ENCODE measurements around the gene PBXIP1.

PBXIP1 gene

GRCh38 chr1:154973344-154974101 lies 17.6 kb upstream of the PBXIP1 start:
- ATAC-seq: peak; percentile 25
- TF ChIP-seq ISL1 (CRISPR knock-in tag; IDR thresholded peaks at IDR 0.05): no peak
- TF ChIP-seq RARB (CRISPR knock-in tag; IDR thresholded peaks at IDR 0.05): no peak
- TF ChIP-seq ZFP3 (CRISPR knock-in tag; IDR thresholded peaks at IDR 0.05): no peak

DNA sequence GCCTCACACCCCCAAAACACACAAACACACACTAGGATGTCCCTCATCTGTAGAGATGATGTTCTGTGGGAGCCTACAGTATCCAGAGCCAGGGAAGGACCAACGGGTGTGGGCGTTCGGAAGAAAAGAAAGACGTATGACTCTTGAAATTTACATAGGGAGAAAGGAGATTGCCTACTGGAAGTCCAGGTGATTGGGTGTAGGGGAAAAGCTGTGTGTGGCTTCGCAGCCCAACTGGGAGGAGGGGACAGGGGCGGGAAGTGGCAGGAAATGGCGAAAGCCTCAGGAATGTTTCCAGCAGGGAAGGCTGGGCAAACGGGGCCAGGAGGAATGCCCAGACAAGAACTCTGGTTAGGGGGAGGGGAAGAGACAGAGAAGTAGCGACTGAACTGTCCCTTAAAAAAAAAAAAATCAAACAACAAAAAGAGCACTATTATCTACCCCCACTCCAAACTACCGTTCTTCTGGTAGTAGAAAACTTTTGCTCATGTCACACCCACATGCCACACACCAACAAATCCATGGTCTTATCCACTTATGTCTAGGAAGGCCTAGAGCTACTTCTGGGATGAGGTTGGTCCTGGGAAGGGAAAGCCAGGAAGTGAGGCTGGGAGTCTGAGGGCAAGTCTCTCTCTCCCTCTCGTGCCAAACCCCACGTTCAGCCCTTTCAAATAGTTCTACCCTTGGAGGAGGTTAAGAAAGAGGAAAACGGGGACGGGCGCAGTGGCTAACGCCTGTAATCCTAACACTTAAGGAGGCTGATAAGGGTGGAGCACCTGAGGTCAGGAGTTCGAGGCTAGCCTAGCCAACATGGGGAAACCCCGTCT lies 16.8 kb upstream of the PBXIP1 start:
- ATAC-seq: peak; percentile 36
- TF ChIP-seq PPARA (CRISPR knock-in tag; IDR thresholded peaks at IDR 0.05; ENCODE audit: borderline replicate concordance) (no peak), GLIS3 (CRISPR knock-in tag; IDR thresholded peaks at IDR 0.05) (no peak), RARB (CRISPR knock-in tag; IDR thresholded peaks at IDR 0.05) (0 out of 2 replicates have a peak, but pooled peaks have one; percentile 3), ZFP30 (CRISPR knock-in tag; IDR thresholded peaks at IDR 0.05) (no peak), ZNF565 (CRISPR knock-in tag; conservative IDR thresholded peaks at IDR 0.05; ENCODE audit: low read depth) (no peak), ZNF8 (CRISPR knock-in tag; IDR thresholded peaks at IDR 0.05) (no peak), SNAI2 (CRISPR knock-in tag; IDR thresholded peaks at IDR 0.05) (no peak), ARNTL (CRISPR knock-in tag; IDR thresholded peaks at IDR 0.05; ENCODE audit: borderline replicate concordance, low read depth) (no peak), TCF4 (CRISPR knock-in tag; IDR thresholded peaks at IDR 0.05; ENCODE audit: borderline replicate concordance) (no peak), ZNF70 (CRISPR knock-in tag; IDR thresholded peaks at IDR 0.05) (no peak), ZC3H10 (CRISPR knock-in tag; IDR thresholded peaks at IDR 0.05) (peak; percentile 30; the same call in 1 of the 2 replicates), ZFP3 (CRISPR knock-in tag; IDR thresholded peaks at IDR 0.05) (no peak), ISL1 (CRISPR knock-in tag; IDR thresholded peaks at IDR 0.05) (no peak), CSDC2 (CRISPR knock-in tag; IDR thresholded peaks at IDR 0.05) (no peak), OSR1 (CRISPR knock-in tag; IDR thresholded peaks at IDR 0.05) (0 out of 2 replicates have a peak, but pooled peaks have one; percentile 13), BACH2 (CRISPR knock-in tag; IDR thresholded peaks at IDR 0.05; ENCODE audit: borderline replicate concordance) (no peak), TSHZ2 (CRISPR knock-in tag; IDR thresholded peaks at IDR 0.05) (no peak), TOX (CRISPR knock-in tag; IDR thresholded peaks at IDR 0.05; ENCODE audit: borderline replicate concordance) (peak; percentile 60; the same call in 1 of the 2 replicates), ESRRG (CRISPR knock-in tag; IDR thresholded peaks at IDR 0.05) (no peak)
- TF ChIP-seq, protein P1, sequence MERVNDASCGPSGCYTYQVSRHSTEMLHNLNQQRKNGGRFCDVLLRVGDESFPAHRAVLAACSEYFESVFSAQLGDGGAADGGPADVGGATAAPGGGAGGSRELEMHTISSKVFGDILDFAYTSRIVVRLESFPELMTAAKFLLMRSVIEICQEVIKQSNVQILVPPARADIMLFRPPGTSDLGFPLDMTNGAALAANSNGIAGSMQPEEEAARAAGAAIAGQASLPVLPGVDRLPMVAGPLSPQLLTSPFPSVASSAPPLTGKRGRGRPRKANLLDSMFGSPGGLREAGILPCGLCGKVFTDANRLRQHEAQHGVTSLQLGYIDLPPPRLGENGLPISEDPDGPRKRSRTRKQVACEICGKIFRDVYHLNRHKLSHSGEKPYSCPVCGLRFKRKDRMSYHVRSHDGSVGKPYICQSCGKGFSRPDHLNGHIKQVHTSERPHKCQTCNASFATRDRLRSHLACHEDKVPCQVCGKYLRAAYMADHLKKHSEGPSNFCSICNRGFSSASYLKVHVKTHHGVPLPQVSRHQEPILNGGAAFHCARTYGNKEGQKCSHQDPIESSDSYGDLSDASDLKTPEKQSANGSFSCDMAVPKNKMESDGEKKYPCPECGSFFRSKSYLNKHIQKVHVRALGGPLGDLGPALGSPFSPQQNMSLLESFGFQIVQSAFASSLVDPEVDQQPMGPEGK (CRISPR knock-in tag; IDR thresholded peaks at IDR 0.05; ENCODE audit: borderline replicate concordance): no peak
- TF ChIP-seq, protein P2, sequence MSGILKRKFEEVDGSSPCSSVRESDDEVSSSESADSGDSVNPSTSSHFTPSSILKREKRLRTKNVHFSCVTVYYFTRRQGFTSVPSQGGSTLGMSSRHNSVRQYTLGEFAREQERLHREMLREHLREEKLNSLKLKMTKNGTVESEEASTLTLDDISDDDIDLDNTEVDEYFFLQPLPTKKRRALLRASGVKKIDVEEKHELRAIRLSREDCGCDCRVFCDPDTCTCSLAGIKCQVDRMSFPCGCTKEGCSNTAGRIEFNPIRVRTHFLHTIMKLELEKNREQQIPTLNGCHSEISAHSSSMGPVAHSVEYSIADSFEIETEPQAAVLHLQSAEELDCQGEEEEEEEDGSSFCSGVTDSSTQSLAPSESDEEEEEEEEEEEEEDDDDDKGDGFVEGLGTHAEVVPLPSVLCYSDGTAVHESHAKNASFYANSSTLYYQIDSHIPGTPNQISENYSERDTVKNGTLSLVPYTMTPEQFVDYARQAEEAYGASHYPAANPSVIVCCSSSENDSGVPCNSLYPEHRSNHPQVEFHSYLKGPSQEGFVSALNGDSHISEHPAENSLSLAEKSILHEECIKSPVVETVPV (CRISPR knock-in tag; IDR thresholded peaks at IDR 0.05): no peak
- TF ChIP-seq, protein P3, sequence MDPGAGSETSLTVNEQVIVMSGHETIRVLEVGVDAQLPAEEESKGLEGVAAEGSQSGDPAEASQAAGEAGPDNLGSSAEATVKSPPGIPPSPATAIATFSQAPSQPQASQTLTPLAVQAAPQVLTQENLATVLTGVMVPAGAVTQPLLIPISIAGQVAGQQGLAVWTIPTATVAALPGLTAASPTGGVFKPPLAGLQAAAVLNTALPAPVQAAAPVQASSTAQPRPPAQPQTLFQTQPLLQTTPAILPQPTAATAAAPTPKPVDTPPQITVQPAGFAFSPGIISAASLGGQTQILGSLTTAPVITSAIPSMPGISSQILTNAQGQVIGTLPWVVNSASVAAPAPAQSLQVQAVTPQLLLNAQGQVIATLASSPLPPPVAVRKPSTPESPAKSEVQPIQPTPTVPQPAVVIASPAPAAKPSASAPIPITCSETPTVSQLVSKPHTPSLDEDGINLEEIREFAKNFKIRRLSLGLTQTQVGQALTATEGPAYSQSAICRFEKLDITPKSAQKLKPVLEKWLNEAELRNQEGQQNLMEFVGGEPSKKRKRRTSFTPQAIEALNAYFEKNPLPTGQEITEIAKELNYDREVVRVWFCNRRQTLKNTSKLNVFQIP (CRISPR knock-in tag; IDR thresholded peaks at IDR 0.05; ENCODE audit: borderline replicate concordance, low read depth): 0 out of 2 replicates have a peak, but pooled peaks have one; percentile 73

- ATAC-seq: no peak
- TF ChIP-seq, protein P2 (CRISPR knock-in tag; IDR thresholded peaks at IDR 0.05): no peak
- no peak for TF ChIP-seq ISL1 (CRISPR knock-in tag; IDR thresholded peaks at IDR 0.05)
These were observed 16.3 kb upstream of the PBXIP1 start for GRCh38 chr1:154972213-154972516.

Measured in SK-N-SH treated with all-trans-retinoic acid at 6 μM for 48 hours (cell line).